Measurements from ENCODE around the gene LARP4.
"Not testable (repeated sequence)": the region's sequence is repeated elsewhere in the genome, so short reads cannot be mapped to it uniquely, and the experiment has no call there.

Gene LARP4
- 40.9 reads per million, percentile 64 among the genes with 10 or more reads in this experiment for total RNA-seq

GRCh38 chr12:50400638-50401499 is at the start of gene LARP4:
Gene LARP4 (plus strand): TSS chr12:50400885. CDS start chr12:50401011, 126 bp downstream.
- peak; percentile 87 for DNase-seq

GRCh38 chr12:50351120-50352043 is 49.3 kb upstream of the LARP4 start:
- no peak for DNase-seq

- DNase-seq, result no peak
Measured at GRCh38 chr12:50353404-50353803, 47.3 kb upstream of the LARP4 start.

GRCh38 chr12:50353869-50354593 is 46.7 kb upstream of the LARP4 start:
- DNase-seq, result no peak

- no peak for DNase-seq
Measured at GRCh38 chr12:50354908-50355307, 45.8 kb upstream of the LARP4 start.

GRCh38 chr12:50355365-50355764 is 45.3 kb upstream of the LARP4 start:
- DNase-seq, result no peak

GRCh38 chr12:50362671-50363070 is 38.0 kb upstream of the LARP4 start:
- DNase-seq, result no peak

- DNase-seq, result no peak
Measured at GRCh38 chr12:50363141-50363540, 37.5 kb upstream of the LARP4 start.

- DNase-seq, result no peak
Measured at GRCh38 chr12:50365709-50366406, 34.8 kb upstream of the LARP4 start.

- not testable (repeated sequence) for DNase-seq
Measured at GRCh38 chr12:50370672-50371071, 30.0 kb upstream of the LARP4 start.

GRCh38 chr12:50375802-50376201 is 24.9 kb upstream of the LARP4 start:
- no peak for DNase-seq

GRCh38 chr12:50380761-50381325 is 19.8 kb upstream of the LARP4 start:
- DNase-seq, result no peak

- no peak for DNase-seq
Measured at GRCh38 chr12:50387487-50387886, 13.2 kb upstream of the LARP4 start.

- DNase-seq, result no peak
Measured at GRCh38 chr12:50387972-50388478, 12.7 kb upstream of the LARP4 start.

- not testable (repeated sequence) for DNase-seq
Measured at GRCh38 chr12:50388793-50389192, 11.9 kb upstream of the LARP4 start.

- DNase-seq, result no peak
Measured at GRCh38 chr12:50390316-50390741, 10.4 kb upstream of the LARP4 start.

- DNase-seq, result no peak
Measured at GRCh38 chr12:50394469-50395029, 6.1 kb upstream of the LARP4 start.

GRCh38 chr12:50397117-50397650 is 3.5 kb upstream of the LARP4 start:
- DNase-seq, result no peak

- no peak for DNase-seq
Measured at GRCh38 chr12:50398931-50399330, 1.8 kb upstream of the LARP4 start.

- no peak for DNase-seq
Measured at GRCh38 chr12:50400104-50400637, 514 bp upstream of the LARP4 start.

All from effector CD4-positive, alpha-beta T cell (primary cell).